Activated naive CD4-positive, alpha-beta T cell treated with Interleukin-2 at 50 U/mL for 16 hours (primary cell): ENCODE data around the gene NAALAD2.
"Not testable (repeated sequence)": the region's sequence is repeated elsewhere in the genome, so short reads cannot be mapped to it uniquely, and the experiment has no call there.

Source experiments
- DNase-seq: peaks from one replicate; pipeline ENCODE4 v3.0.0-alpha.2; 2020

NAALAD2 gene

GRCh38 chr11:90197377-90197776, 62.9 kb downstream of the NAALAD2 start:
- DNase-seq = no peak

GRCh38 chr11:90202342-90202741, 67.9 kb downstream of the NAALAD2 start:
- no peak for DNase-seq

GRCh38 chr11:90204407-90204806, 69.9 kb downstream of the NAALAD2 start:
- no peak for DNase-seq

GRCh38 chr11:90204832-90205646, 70.6 kb downstream of the NAALAD2 start:
- DNase-seq = no peak

- not testable (repeated sequence) for DNase-seq
Measured at GRCh38 chr11:90207992-90208391, 73.5 kb downstream of the NAALAD2 start.

GRCh38 chr11:90208857-90209256, 74.4 kb downstream of the NAALAD2 start:
- no peak for DNase-seq

- DNase-seq = no peak
Measured at GRCh38 chr11:90213322-90213721, 78.9 kb downstream of the NAALAD2 start.

- no peak for DNase-seq
Measured at GRCh38 chr11:90216611-90217010, 82.1 kb downstream of the NAALAD2 start.

- DNase-seq = no peak
Measured at GRCh38 chr11:90218606-90219005, 84.1 kb downstream of the NAALAD2 start.

- no peak for DNase-seq
Measured at GRCh38 chr11:90219438-90219837, 85.0 kb downstream of the NAALAD2 start.

GRCh38 chr11:90220391-90220790, 85.9 kb downstream of the NAALAD2 start:
- no peak for DNase-seq

GRCh38 chr11:90221803-90222458, 87.5 kb downstream of the NAALAD2 start:
- DNase-seq = no peak

- peak; percentile 95 for DNase-seq
Measured at GRCh38 chr11:90222459-90223247, 88.2 kb downstream of the NAALAD2 start, which contains the start of gene CHORDC1. Gene CHORDC1, minus strand, starts transcription at chr11:90223049. Its CDS starts 95 bp downstream, at chr11:90222954.

GRCh38 chr11:90223248-90223585, 88.8 kb downstream of the NAALAD2 start:
- no peak for DNase-seq

GRCh38 chr11:90228056-90228455, 93.6 kb downstream of the NAALAD2 start:
- no peak for DNase-seq

- DNase-seq = no peak
Measured at GRCh38 chr11:90229791-90230190, 95.3 kb downstream of the NAALAD2 start.

- DNase-seq = no peak
Measured at GRCh38 chr11:90234977-90235376, 100.5 kb downstream of the NAALAD2 start.

- DNase-seq = no peak
Measured at GRCh38 chr11:90235526-90235925, 101.1 kb downstream of the NAALAD2 start.

- DNase-seq = no peak
Measured at GRCh38 chr11:90237004-90237403, 102.5 kb downstream of the NAALAD2 start.

- DNase-seq = peak; percentile 67
Measured at GRCh38 chr11:90239967-90240636, 105.6 kb downstream of the NAALAD2 start.

- no peak for DNase-seq
Measured at GRCh38 chr11:90241414-90241813, 107.0 kb downstream of the NAALAD2 start.
